Fibroblast of mammary gland (primary cell): ENCODE data around the gene KRTAP5-4.

Experiments used
- DNase-seq: peaks from one replicate; pipeline ENCODE4 v3.0.0-alpha.2; 2010; ENCODE audit warnings: low read depth
- H3K4me3 ChIP-seq: 2 replicates; pipeline ENCODE4 v1.5.1; 2011; ENCODE audit warnings: low read depth, mild to moderate bottlenecking, low read length, moderate library complexity; ENCODE audit not compliant: control insufficient read depth
- TF ChIP-seq, protein P1 (sequence below): conservative IDR thresholded peaks from 2 replicates; pipeline ENCODE4 v1.5.1; 2011; ENCODE audit warnings: low read depth, low read length, inconsistent platforms; ENCODE audit not compliant: control insufficient read depth, insufficient read depth

Gene KRTAP5-4

DNA sequence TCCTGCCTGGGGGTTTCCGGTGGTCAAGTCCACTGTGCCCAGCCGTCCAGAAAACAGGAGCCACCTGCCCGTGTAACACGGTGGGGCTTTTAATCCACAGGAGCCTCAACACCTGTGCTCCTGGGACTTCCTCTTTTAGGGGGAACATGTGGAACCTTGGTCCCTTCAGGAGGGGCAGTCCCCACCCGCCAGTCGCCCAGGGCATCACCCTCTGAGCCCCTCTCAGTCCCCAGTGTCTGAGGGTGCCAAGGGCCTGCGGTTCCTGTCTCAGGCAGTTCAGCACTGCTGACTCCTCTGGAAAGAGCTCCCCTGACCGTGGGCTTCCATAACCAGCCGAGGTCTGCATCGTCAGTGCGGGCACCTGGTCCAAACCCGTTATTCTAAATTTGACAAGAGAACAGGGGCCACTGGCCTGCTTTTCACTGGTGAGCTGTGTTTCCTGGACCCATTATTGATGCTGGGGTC lies 23.5 kb upstream of the KRTAP5-4 start:
- DNase-seq, result no peak
- TF ChIP-seq, protein P1, sequence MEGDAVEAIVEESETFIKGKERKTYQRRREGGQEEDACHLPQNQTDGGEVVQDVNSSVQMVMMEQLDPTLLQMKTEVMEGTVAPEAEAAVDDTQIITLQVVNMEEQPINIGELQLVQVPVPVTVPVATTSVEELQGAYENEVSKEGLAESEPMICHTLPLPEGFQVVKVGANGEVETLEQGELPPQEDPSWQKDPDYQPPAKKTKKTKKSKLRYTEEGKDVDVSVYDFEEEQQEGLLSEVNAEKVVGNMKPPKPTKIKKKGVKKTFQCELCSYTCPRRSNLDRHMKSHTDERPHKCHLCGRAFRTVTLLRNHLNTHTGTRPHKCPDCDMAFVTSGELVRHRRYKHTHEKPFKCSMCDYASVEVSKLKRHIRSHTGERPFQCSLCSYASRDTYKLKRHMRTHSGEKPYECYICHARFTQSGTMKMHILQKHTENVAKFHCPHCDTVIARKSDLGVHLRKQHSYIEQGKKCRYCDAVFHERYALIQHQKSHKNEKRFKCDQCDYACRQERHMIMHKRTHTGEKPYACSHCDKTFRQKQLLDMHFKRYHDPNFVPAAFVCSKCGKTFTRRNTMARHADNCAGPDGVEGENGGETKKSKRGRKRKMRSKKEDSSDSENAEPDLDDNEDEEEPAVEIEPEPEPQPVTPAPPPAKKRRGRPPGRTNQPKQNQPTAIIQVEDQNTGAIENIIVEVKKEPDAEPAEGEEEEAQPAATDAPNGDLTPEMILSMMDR, result no peak
- no peak overlapping the region for H3K4me3 ChIP-seq

DNA sequence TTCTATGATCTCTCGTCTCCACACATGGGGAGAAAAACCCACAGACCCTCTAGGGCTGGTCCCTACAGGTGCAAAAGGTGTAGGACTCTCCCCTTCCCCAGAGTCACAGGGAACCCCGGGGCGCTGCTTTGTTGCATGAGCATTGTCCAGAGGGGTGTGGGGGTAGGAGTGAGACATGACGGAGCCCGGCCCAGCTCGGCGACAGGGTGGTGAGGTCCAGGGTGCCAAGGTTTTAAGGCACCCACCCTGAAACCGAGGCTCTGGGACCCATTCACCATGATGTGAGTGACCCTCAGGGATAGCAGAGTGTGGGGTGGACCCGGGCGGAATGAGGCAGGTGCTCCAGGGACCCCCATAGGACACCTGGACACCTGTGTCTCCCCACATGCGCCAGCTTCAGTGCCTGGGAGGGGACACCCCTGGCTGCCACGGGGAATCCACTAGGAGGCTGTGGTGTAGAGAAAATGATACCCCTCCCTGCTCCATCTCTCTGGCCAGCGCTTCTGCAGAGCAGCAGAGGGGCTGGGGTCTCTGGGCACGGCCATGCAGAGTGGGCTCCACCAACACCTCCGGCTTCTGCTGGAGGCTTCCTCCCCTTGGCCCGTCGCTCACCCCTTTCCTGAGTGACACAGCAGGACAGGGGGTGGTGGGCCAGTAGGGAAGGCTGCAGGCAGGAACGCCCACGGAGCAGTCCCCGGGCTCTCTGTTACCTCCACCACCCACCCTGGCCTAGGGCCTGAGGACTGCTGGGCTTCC lies 22.8 kb upstream of the KRTAP5-4 start:
- no peak overlapping the region for H3K4me3 ChIP-seq
- no peak for DNase-seq
- TF ChIP-seq, protein P1, result no peak

DNA sequence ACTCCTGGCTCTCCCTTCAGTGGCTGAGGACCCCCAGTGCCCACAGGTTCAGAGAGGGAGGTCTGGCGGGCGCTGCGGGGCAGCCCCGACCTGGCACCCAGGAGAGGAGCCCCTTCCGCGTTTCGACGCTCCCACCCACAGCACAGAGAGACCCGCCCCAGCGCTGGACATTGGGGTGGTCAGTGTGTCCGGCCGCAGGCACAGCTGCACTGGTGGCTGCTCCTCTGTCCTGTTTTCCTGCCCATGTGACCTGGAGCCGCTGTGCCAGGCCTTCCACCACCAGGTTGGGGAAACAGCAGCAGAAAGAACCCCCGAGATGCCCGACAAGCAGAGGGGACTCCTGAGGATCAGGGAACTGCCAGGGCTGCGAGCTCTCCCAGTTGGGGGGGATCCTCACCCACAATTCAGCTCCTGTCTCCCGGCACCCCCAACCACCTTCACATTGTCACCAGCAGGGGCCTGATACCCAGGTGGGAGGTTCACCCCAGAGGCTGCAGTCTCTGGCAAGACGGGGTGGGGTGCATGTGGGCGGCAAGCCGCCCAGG lies 21.3 kb upstream of the KRTAP5-4 start:
- DNase-seq, result no peak
- no peak overlapping the region for H3K4me3 ChIP-seq
- TF ChIP-seq, protein P1, result no peak

DNA sequence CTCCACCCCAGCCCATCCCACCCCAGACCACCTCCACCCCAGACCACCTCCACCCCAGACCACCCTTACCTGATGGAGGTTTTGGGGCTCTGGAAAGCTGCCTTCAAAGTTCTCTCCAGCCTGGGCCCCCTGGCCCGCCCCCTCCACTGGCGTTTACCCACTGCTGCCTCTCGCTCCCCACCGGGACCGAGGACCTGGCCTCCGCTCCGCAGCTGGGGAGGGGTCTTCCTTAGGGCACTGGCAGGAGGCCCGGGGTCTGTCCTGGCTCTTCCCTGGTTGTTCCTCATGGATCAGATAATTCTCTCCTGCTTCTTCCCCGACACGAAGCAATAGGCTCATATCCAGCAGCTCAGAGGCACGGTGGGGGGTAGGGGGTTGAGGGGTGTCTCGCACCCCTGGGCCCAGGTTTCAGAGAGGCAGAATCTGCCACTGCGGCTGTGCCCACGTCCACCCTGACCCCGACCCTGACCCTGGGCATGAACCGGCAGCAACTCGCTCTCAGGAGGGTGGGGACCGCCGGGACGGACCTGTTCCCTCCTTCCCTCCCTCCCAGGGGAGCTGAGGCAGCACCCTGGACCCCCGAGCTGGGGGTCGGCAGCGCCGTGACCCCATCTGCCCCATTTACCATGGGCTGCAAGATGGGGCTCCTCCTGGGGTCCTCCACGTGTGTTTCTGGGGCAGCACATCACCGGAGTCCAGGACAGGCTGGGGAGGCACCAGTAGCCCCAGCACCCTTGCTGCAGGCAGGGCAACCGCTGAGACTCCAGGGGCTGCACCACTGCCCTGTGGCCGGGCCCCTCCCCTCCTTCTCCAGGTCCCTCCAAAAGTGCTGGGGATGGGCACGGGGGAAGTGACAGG lies 20.6 kb upstream of the KRTAP5-4 start:
- no peak overlapping the region for H3K4me3 ChIP-seq
- DNase-seq, result no peak
- TF ChIP-seq, protein P1, result no peak

DNA sequence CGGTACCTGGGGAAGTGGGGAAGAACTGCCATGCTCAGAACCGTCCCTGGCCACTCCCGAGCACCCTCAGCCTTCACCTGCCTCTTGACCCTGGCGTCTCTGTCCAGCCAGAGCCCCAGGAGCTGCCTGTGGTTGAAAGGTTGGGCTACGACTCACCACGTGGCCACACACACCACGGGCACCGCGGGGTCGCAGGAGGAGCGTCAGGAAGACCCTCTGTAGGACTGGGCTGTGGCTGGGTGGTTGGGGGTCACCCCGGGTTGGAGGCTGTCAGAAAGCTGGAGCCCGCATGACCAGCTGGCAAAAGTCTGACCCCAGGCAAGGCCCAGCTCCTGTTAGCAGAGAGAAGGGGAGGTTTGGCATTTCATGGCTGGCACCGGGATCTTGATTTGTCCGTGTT lies 19.2 kb upstream of the KRTAP5-4 start:
- H3K4me3 ChIP-seq, result no peak overlapping the region
- DNase-seq, result no peak
- TF ChIP-seq, protein P1, result no peak

DNA sequence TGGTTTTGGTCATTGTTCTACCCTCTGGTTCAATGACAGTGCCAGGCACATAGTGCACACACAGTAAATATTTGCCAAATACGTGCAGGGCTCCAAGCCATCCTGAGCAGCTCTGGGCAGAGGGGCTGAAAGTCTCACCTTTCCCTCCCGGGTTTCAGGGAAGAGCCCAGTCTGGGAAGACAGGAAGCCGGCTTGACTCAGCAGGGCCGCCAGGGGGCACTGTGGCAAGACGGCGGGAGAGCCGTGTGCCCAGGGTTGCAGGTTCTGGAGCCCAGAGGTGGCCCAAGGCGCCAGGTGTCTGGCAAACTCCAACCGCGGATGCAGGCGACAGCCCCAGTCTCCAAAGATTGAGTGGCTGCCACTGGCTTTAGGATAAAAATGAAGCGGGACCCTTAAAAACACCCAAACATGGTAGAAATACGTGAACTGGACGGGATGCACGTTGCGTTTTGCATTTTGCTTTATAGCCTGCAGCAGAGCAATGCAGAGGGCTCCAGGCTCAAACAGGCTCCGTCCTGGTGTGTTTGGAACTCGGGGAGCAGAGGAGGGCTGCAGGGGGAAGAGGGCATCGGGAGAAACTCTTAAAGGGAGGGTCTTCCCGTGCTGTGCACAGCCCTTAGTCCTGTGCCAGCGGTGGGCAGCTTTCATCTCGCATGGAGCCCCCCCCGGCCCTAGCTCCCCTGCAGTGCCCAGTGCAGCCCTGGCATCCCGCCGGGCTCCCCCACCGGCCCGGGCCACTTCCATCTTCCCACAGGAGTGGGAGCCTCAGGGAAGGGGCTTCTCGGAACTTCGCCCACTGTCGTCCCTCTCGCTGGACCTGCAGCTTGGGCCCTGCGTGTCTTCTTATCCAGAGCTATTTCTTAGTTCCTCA lies 18.4 kb upstream of the KRTAP5-4 start:
- TF ChIP-seq, protein P1, result peak; percentile 66
- H3K4me3 ChIP-seq, result no peak overlapping the region
- DNase-seq, result peak; percentile 10
